Stimulated activated CD4-positive, alpha-beta T cell treated with anti-CD3 and anti-CD28 coated beads, Interleukin-15, amount 100 ng/mL, for 24 hours (primary cell): ENCODE measurements around the gene TLL1.

ENCODE experiments used
- DNase-seq: peaks from one replicate; pipeline ENCODE4 v3.0.0-alpha.2; 2020

TLL1 gene

DNA sequence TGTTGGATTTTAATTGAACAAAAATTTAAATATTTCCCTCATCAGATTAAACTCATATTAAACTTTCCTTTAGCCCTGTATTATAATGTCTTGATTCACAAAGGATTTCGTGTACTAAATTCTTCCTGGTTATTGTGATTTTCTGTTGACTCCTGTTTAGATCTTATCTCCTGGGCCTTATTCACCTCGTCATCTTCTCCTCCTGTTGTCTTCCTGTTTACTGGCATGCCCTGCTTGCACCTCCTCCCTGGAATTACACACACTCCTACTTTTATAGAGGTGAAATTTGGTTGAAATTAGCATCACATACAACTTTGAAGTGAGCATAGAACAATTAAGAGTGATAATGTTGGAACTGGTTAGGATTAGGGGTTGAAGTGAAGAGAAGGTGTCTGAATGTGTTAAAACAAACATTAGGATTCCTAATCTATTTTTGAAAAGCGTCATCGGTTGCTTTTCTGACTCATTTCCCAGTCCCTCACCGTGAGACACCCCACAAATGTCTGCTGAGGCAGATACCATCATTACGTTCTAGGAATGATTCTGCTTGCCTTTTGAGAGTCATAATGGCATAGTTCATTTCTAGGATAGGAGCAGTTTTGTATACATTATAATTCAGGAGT, 32.5 kb downstream of the TLL1 start:
- no peak for DNase-seq

DNA sequence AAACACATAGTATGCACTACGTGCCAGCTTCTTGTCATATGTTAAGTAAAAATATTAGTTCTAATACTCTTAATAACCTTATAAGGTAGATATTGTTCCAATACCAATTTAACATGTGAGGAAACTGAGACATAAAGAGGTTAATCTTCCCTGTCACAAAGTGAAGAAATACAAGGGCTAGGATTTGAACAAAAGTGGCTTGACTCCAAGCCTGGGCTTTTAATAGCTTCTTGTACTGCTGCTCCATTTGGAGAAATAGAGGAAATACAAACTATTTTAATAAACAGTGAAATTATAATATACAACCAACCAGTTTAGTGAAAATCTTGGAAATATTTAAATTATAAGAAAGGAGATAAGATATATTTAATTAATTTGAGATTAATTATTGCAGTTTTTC, 33.2 kb downstream of the TLL1 start:
- no peak for DNase-seq

GRCh38 chr4:165909947-165910346, 36.9 kb downstream of the TLL1 start:
- no peak for DNase-seq

- no peak for DNase-seq
Observed at GRCh38 chr4:165915215-165915614, 42.2 kb downstream of the TLL1 start.

DNA sequence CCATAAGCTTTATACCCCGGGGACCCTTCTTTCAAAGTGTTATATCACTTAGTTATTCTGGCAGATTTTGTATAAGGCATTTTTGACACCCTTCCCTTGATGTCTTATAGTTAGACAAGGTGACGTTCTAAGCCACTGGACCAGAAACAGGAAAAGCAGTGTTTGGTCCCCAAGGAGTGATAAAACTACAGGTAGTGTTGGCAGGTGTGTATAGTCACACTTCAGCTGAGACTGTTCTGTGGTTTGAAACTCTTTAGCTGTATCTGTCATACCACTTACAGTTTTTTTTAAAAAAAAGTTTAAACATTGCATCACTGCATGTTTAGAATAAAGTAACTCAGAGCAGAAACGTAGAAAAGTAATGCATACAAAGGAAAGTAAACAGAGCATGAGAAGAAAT, 48.5 kb downstream of the TLL1 start:
- no peak for DNase-seq

DNA sequence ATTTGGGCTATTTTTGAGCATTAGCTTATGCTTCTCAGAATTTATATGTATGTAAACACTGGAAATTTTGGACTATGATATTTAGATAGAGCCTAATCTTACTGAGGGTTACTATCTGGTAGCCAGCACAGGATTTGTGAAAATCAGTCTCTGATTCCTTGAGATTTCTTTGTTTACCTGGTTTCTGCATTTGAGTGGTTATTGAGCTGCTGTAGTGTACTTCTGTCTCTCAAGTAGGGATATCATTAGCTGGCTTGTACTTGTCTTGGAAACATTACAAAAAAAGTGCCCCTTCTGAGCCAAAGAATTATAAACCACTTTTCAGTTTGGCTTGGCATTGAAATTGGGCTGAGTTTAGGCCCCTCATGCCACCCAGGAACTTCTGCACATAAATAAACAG, 49.7 kb downstream of the TLL1 start:
- no peak for DNase-seq

DNA sequence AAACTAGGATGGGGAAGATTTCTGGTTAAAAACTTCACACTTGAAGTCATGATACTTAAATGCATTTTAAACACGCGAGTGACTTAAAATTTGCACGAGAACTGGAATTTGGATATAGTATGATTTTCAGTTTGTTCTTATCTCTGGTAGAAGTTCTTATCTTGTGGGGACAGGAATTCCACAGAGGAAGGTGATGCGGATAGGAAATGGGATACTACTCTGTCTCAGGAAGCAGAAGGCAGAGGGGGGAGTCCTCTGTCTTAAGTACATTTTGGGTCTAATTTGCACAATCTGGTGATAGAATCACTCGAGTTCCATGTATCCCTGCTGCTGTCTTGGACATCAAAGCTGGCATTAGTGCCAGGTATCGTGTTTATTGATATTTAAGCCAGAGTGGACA, 53.3 kb downstream of the TLL1 start:
- no peak for DNase-seq

DNA sequence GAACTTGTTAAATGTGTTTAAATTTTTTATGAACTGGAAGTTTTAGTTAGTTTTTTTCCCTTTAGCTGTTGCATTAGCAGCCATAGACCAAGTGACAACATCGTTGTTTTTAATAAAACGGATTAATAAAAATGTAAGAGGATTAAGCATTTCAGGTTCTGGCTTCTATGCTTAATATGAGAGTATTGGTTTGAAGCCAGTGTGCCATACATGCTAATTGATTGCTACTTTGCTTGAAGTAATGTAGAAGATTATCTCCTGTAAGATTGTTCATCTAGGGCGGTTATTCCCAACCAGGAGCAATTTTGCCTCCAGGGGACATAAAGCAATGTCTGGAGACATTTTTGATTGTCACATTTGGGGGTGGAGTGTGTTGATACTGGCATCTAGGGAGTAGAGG, 54.3 kb downstream of the TLL1 start:
- DNase-seq: no peak

- no peak for DNase-seq
Observed at GRCh38 chr4:165927815-165928214, 54.8 kb downstream of the TLL1 start.

GRCh38 chr4:165928601-165929000, 55.6 kb downstream of the TLL1 start:
- no peak for DNase-seq

DNA sequence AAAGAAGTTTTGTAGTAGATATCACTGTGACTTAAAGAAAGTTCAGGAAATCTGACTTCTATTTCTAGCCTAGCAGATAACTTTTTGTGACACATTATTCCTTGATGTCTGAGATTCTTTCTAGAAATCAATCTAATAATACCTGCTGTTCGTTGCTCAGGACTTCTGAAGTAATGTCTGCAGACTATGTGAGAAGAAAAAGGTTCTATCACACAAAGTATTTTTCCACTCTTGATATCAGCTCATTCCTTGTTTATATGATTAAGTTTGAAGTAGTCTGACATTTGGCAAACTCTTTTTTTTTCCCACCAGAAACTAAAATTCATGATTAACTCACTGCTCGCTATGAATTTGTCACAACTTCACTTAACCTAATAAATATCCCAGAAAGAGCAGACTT, 56.6 kb downstream of the TLL1 start:
- no peak for DNase-seq

DNA sequence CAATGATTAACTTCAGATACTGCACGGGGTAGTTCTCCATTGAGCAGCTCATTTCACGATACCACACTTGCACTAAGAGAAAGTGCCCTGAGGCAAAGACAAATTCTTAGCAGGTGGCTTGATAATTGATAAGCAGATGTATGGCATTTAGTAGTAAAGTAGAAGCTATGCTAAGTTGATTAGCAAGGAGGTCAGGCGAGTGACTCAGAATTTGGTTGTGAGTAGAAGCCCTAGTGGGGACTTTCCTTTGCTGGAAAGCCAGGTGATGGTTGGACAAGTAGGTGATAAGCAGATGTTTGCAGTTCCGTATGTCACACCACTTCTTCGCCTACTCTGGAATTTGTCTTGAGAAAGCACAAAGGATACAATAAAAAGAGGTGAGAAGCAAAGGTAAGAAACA, 58.7 kb downstream of the TLL1 start:
- DNase-seq: no peak

DNA sequence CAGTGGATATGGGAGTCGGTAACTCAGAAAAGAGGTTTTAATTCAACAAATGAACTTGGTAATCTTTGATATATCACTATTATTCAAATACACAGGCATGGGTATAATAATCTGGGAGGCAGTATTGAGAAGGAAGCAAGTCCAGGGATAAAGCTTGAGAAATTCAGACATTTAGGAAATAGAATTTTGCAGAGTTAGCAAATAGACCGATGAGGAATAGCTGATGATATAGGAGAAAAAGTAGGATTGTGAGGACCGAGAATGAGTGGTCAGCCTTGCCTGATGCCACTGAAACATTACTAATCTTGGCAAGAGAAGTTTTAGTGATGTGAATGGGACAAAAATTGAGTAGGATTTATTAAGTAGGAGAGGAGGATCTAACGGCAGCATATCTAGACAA, 71.9 kb downstream of the TLL1 start:
- no peak for DNase-seq

GRCh38 chr4:165945991-165946390, 73.0 kb downstream of the TLL1 start:
- no peak for DNase-seq

DNA sequence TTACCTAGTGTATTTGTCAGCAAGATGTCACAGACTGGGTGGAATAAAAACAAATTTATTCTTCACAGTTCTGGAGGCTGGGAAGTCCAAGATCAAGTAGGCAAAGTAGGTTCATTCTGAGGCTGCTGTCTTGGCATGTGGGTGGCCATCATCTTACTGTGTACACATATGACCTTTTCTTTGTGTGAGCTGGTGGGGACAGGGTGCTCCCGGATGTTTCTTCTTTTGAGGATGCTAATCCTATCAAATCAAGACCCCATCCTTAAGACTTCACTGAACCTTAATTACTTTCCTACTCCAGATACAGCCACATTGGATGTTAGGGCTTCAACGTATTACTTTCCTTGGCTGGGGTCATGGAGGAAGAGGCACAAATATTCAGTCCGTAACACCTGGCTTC, 74.0 kb downstream of the TLL1 start:
- DNase-seq: no peak

DNA sequence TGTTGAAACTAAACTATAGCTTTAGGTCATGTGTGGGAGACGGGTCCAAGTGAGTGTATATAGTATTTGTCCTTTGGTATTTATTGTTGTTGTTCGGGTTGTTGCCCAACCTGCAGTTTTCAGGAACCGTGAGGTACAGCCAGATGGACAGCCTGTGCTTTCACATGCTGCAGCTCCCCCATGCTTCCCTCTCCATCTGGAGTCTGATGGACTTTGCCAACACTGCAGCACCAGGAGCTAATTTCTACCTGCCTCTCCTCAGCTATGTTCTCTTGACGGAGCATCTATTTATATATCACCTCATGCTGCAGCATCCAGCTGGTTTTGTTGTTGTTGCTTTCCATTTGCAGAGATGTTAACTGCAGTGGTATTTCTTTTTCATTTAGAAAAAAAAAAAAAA, 80.1 kb downstream of the TLL1 start:
- DNase-seq: no peak

- DNase-seq: no peak
Observed at GRCh38 chr4:165963621-165964020, 90.6 kb downstream of the TLL1 start.

DNA sequence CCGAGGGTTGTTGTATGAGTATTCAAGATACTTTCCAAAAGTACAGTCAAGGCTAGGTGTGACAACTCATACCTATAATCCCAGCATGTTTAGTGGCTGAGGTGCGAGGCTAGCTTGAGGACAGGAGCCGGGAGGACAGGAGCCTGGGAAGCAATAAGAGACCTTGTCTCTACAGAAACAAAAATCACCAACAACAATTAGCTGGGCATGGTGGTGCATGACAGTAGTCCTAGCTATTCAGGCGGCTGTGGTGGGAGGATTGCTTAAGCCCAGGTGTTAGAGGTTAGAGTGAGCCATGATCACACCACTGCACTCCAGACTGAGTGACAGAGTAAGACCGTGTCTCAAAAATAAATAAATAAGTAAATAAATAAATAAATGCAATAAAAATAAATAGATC, 91.6 kb downstream of the TLL1 start:
- no peak for DNase-seq

DNA sequence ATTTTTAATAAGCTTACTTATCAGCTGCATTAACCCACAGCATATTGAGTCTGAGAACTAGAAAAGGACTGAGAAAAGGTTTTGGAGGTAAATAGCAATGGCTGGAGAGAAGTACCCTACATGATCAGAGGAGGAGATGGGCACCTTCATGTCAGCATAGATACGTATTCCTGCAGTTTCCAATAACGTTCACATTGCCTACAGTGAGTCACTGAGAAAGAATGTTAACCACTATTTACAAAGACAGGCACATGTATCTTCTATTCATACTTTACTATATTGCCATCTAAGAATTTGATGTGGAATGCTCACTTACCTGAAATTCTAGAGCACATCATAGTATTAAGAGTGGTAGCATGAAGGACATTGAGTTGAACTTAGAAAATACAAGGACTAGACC, 92.5 kb downstream of the TLL1 start:
- DNase-seq: no peak

DNA sequence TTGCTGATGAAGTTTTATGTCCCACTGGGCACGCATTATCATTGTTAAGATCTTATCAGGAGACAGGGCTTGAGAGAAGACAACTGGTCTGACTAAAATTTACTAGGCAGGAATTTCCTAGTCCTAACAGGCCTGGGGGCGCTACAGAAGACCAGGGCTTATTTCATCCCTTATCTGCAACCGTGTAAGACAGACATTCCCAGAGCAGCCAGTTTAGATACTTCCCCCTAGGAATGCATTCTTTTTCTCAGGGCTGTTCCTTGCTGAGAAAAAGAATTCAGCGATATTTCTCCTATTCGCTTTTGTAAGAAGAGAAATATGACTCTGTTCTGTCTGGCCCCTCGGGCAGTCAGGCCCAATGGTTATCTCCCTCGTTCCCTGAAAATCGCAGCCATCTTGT, 93.8 kb downstream of the TLL1 start:
- DNase-seq: no peak

- no peak for DNase-seq
Observed at GRCh38 chr4:165967486-165967885, 94.4 kb downstream of the TLL1 start.

DNA sequence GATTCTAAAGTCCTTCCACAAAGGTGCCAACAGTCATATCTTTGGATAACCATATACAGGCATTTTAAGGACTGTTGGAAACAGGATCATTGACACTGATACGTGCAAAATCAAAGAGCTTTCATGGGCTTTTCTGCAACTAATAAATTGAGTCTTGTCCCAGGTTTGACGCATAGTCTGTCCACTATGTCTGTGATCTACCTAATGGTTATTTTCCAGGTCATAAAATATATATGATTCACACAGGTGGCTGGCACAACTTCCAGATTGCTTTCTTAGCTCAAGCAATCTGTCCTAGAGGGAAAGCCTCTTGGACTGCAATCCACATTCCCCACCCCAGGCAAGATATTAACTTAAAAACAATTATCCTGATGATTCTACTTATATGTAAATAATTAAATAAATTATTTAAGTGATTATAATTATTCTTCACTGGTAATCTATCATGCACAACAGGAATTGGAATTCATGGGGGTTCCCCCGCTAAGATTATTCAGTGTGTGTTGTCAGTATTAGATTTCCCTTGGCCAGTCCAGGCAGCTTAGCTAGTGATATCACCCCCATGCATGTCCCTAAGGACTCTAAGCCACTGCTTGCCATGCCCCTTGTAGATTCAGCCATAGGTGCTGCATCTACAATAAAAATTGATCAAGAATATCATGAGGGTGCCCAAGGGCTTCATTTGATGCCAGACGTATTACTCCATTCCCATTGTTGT, 97.8 kb downstream of the TLL1 start:
- DNase-seq: no peak

DNA sequence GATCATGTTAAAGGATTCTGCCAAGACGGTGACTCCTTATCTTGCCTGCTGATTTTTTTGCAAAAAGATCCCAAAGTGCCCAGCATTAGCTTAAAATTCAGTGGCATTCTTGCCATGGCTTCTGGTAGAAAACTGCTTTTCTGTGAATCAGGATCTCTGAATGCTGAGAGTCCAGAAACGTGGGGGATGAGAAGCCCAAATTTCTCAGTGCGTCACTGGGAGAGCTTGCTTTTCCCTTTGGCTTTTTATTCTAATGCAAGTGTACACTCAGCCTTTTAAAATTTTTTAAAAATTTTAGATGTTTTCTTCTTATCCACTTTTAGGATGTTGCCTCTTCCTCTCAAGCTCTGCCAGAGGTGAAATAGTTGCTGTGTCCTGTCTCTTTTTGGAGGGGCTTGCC, 98.4 kb downstream of the TLL1 start:
- DNase-seq: no peak

DNA sequence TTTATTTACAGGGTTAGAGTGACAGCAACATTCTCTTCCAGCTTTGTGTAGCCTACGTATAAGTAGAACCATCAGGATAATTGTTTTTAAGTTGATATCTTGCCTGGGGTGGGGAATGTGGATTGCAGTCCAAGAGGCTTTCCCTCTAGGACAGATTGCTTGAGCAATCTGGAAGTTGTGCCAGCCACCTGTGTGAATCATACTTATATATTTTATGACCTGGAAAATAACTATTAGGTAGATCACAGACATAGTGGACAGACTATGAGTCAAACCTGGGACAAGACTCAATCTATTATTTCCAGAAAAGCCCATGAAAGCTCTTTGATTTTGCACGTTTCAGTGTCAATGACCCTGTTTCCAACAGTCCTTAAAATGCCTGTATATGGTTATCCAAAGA, 98.9 kb downstream of the TLL1 start:
- DNase-seq: no peak

GRCh38 chr4:165972747-165973146, 99.7 kb downstream of the TLL1 start:
- DNase-seq: no peak
